K562 (cell line): ENCODE data around the gene PCID2. TPM values are rescaled to one million over a fixed set of nuclear protein-coding genes. Genes with fewer than 3 reads are reported as not detected.

Experiments used
- ATAC-seq: fragments of 200-7000 bp; cut with Tn5 transposase; 3 replicates; pipeline ENCODE4 v1.9.1; 2020; ENCODE audit warnings: moderate library complexity
- BruUV-seq: library from RNA; stranded (reverse); fragments of 400-500 nt; replicated peaks from 2 replicates; lab custom pipeline; 2021; lab: Mats Ljungman, UMichigan
- CTCF ChIA-PET: fragments of 300-600 bp; formaldehyde crosslinking; extraction: SDS; loops from one replicate; lab custom pipeline; 2021; ENCODE audit warnings: low intra/inter-chr PET ratio; lab: Yijun Ruan, JAX
- POLR2A ChIA-PET: fragments of 300-600, 350-650 bp; sonication (Branson Sonifier 250); formaldehyde crosslinking; extraction: SDS; loops from one replicate; lab custom pipeline; 2021; ENCODE audit warnings: antibody characterized with exemption, inconsistent platforms; lab: Yijun Ruan, JAX
- DNase-seq, 4 experiments: peaks; one replicate each; pipeline versions ENCODE4 v3.0.0 to v3.0.0-alpha.2; 2011 to 2018; ENCODE audit warnings: low spot score in 3 of 4, mixed read lengths in 3 of 4; ENCODE audit errors: extremely low read depth in 1 of 4
- FAIRE-seq: peaks from 2 replicates; lab custom pipeline; 2011; peaks lifted over from hg19 to GRCh38; lab: Jason Lieb, UNC
- H2AFZ ChIP-seq: 2 replicates; pipeline ENCODE4 v1.6.0; 2011; ENCODE audit warnings: low read depth, low read length, control low read depth, inconsistent platforms
- H3K27ac ChIP-seq: fragments of 200-600 bp; 3 replicates; pipeline ENCODE4 v1.8.0; 2011; ENCODE audit warnings: low read depth, mild to moderate bottlenecking, control low read depth, inconsistent platforms, low read length, moderate library complexity, mixed read lengths; ENCODE audit errors: extremely low read depth
- H3K27me3 ChIP-seq, 2 experiments: fragments of 300-600 bp in 1 of 2; 2 replicates in 1 of 2; 3 replicates in 1 of 2; pipeline versions ENCODE4 v1.6.0 to v1.8.0; 2011; ENCODE audit warnings: inconsistent platforms in 2 of 2, low read length in 2 of 2, mild to moderate bottlenecking in 1 of 2, mixed read lengths in 1 of 2, moderate library complexity in 1 of 2; ENCODE audit not compliant: control insufficient read depth in 2 of 2, insufficient read depth in 2 of 2
- H3K36me3 ChIP-seq: fragments of 300-600 bp; 3 replicates; pipeline ENCODE4 v1.8.0; 2011; ENCODE audit warnings: mild to moderate bottlenecking, low read length, inconsistent platforms; ENCODE audit not compliant: control insufficient read depth, insufficient read depth
- H3K4me1 ChIP-seq, 2 experiments: fragments of 200-600 bp in 1 of 2; replicated peaks in 1 of 2; 2 replicates in 1 of 2; 3 replicates in 1 of 2; pipeline versions ENCODE4 v1.5.1 to v1.8.0; 2011; ENCODE audit warnings: inconsistent platforms in 2 of 2, low read length in 2 of 2, mild to moderate bottlenecking in 1 of 2, mixed read lengths in 1 of 2, moderate library complexity in 1 of 2; ENCODE audit not compliant: control insufficient read depth in 2 of 2, insufficient read depth in 2 of 2
- H3K4me2 ChIP-seq: 2 replicates; pipeline ENCODE4 v1.6.1; 2011; ENCODE audit warnings: low read length, control low read depth, inconsistent platforms, mixed read lengths; ENCODE audit not compliant: insufficient read depth
- H3K4me3 ChIP-seq: fragments of 200-600 bp; sonication (generic), shearing (Covaris generic); 2 replicates; pipeline ENCODE4 v1.5.1; 2016; ENCODE audit warnings: control low read depth, inconsistent platforms
- H3K79me2 ChIP-seq: fragments of 200-600 bp; 3 replicates; pipeline ENCODE4 v1.8.0; 2011; ENCODE audit warnings: low read length, inconsistent platforms; ENCODE audit not compliant: control insufficient read depth, insufficient read depth
- H3K9ac ChIP-seq, 2 experiments: 2 replicates each; pipeline versions ENCODE4 v1.6.0 to v1.6.1; 2011; ENCODE audit warnings: low read depth in 2 of 2, low read length in 2 of 2, control low read depth in 1 of 2, inconsistent platforms in 1 of 2, mild to moderate bottlenecking in 1 of 2, mixed read lengths in 1 of 2; ENCODE audit not compliant: insufficient read depth in 1 of 2
- H3K9me1 ChIP-seq: one replicate; pipeline ENCODE4 v1.6.0; 2011; ENCODE audit warnings: inconsistent platforms, mild to moderate bottlenecking, low read length, moderate library complexity; ENCODE audit not compliant: control insufficient read depth, insufficient read depth
- H3K9me3 ChIP-seq: replicated peaks from 2 replicates; pipeline ENCODE4 v1.5.1; 2011; ENCODE audit warnings: low read depth, low read length, inconsistent platforms; ENCODE audit not compliant: control insufficient read depth, insufficient read depth
- H4K20me1 ChIP-seq: replicated peaks from 2 replicates; pipeline ENCODE4 v1.6.1; 2011; ENCODE audit warnings: low read length, inconsistent platforms, mixed read lengths; ENCODE audit not compliant: control insufficient read depth, insufficient read depth
- CBFB ChIP-seq: sonication (generic); formaldehyde crosslinking; IDR thresholded peaks from 2 replicates; pipeline ENCODE4 v1.4.0; 2020; ENCODE audit warnings: mild to moderate bottlenecking, missing genetic modification reagents
- CBX8 ChIP-seq: fragments of 200-600 bp; sonication (generic); IDR thresholded peaks from 2 replicates; pipeline ENCODE4 v1.6.1; 2012; ENCODE audit warnings: borderline replicate concordance, mixed run types, low read depth, mild to moderate bottlenecking, moderate library complexity, mixed read lengths, low read length, control low read depth, inconsistent platforms; ENCODE audit not compliant: poor library complexity, severe bottlenecking; ENCODE audit errors: extremely low read depth
- CREB3 ChIP-seq: fragments of 450-650 bp; conservative IDR thresholded peaks from 2 replicates; pipeline ENCODE4 v1.6.1; 2016; ENCODE audit warnings: missing genetic modification characterization, low read depth, mild to moderate bottlenecking, missing compliant biosample characterization, moderate library complexity
- GTF3C2 ChIP-seq: IDR thresholded peaks from 3 replicates; pipeline ENCODE4 v1.6.1; 2011; ENCODE audit warnings: borderline replicate concordance, mild to moderate bottlenecking, moderate library complexity; ENCODE audit not compliant: insufficient read length; ENCODE audit errors: extremely low read depth
- KLF6 ChIP-seq: fragments of 250-450 bp; sonication (Bioruptor Pico); IDR thresholded peaks from 2 replicates; pipeline ENCODE4 v1.4.0; 2020; ENCODE audit warnings: mild to moderate bottlenecking, moderate library complexity, borderline replicate concordance
- PRMT5 ChIP-seq: sonication (generic); formaldehyde crosslinking; IDR thresholded peaks from 2 replicates; pipeline ENCODE4 v1.5.0; 2020; ENCODE audit warnings: missing genetic modification reagents
- RBM34 ChIP-seq: fragments of 200-400 bp; formaldehyde crosslinking; IDR thresholded peaks from 2 replicates; pipeline ENCODE4 v1.6.1; 2018; ENCODE audit warnings: low read length, borderline replicate concordance; ENCODE audit not compliant: insufficient read depth
- SP1 ChIP-seq: sonication (generic); formaldehyde crosslinking; IDR thresholded peaks from 2 replicates; pipeline ENCODE4 v1.8.1; 2022; ENCODE audit warnings: mild to moderate bottlenecking, missing genetic modification reagents
- ZC3H4 ChIP-seq: sonication (generic); formaldehyde crosslinking; IDR thresholded peaks from 2 replicates; pipeline ENCODE4 v1.9.0; 2021; ENCODE audit warnings: missing genetic modification reagents, borderline replicate concordance
- ZFX ChIP-seq: sonication (generic); formaldehyde crosslinking; IDR thresholded peaks from 2 replicates; pipeline ENCODE4 v1.8.0; 2022; ENCODE audit warnings: mild to moderate bottlenecking, missing genetic modification reagents, moderate library complexity
- ZNF175 ChIP-seq: fragments of 200-800 bp; sonication (Bioruptor generic); IDR thresholded peaks from 2 replicates; pipeline ENCODE4 v1.6.1; 2016; ENCODE audit warnings: low read depth, mild to moderate bottlenecking, missing genetic modification characterization, missing compliant biosample characterization
- ZNF24 ChIP-seq: fragments of 450-650 bp; IDR thresholded peaks from 2 replicates; pipeline ENCODE4 v1.6.1; 2016
- ZNF436 ChIP-seq: fragments of 250-450, 450-650 bp; sonication (Bioruptor Pico); formaldehyde crosslinking; IDR thresholded peaks from 2 replicates; pipeline ENCODE4 v1.7.0; 2020; ENCODE audit warnings: mild to moderate bottlenecking
- ZNF609 ChIP-seq: sonication (generic); formaldehyde crosslinking; IDR thresholded peaks from 2 replicates; pipeline ENCODE4 v1.8.1; 2023; ENCODE audit warnings: missing genetic modification reagents, mild to moderate bottlenecking, borderline replicate concordance
- WGBS: fragments of 100-300 bp; shearing (Covaris generic); methylation state at CpG from one replicate; pipeline ENCODE4 v1.1.6; 2016; ENCODE audit warnings: low coverage, mixed read lengths; ENCODE audit not compliant: insufficient coverage; ENCODE audit errors: missing lambda C conversion rate; 5-methylcytosine and 5-hydroxymethylcytosine counted together
- in situ Hi-C: fragments of 300-500 bp; cut with MboI; formaldehyde crosslinking; loops from 4 replicates; pipeline ENCODE4 v1.15.0; 2018; ENCODE audit warnings: inconsistent platforms, mixed read lengths
- intact Hi-C: fragments of 100-400 bp; cut with micrococcal nuclease; formaldehyde crosslinking; loops from 2 replicates; pipeline ENCODE4 v1.14.2; 2022
- polyA plus RNA-seq, 8 experiments: library from polyadenylated mRNA; depleted of rRNA in 4 of 8; stranded (reverse) in 5 of 8; unstranded in 3 of 8; fragments of >200 nt; fragmentation: Nextera tagmentation in 2 of 8; fragmentation: Illumina TruSeq in 1 of 8; extraction: Ambion mirVana in 2 of 8; extraction: Trizol in 1 of 8; gene quantifications; 2 replicates each; pipeline versions ENCODE4 v1.2.1 to v1.2.3, GENCODE V29; 2011 to 2014; ENCODE audit warnings: inconsistent platforms in 1 of 8, missing spikeins in 1 of 8
- total RNA-seq, 7 experiments: library from RNA; depleted of rRNA in 6 of 7; stranded (reverse); fragments of >200 nt in 6 of 7; fragmentation: Illumina TruSeq in 2 of 7; extraction: Trizol in 2 of 7; gene quantifications; 2 replicates each; pipeline versions ENCODE4 v1.2.1 to v1.2.3, GENCODE V29; 2011 to 2021; ENCODE audit warnings: low replicate concordance in 1 of 7

Gene PCID2
- total and polyA plus RNA-seq, 9 of the 15 experiments (the other 6 are each of a cell fraction or from before 2014, with no cell fraction given) = 39.6 to 117 (median 59.6) TPM

- ChIA-PET POLR2A (no interaction called here), CTCF (no interaction called here)
- Histone ChIP-seq H3K27ac (no peak overlapping the region), H3K4me1 (peaks cover 15 to 21% of the 10 kb centered on the region in 2 experiments; a peak in 4 of 5 replicates), H3K4me3 (no peak overlapping the region), H3K9me3 (no peaks in the 10 kb centered on the region), H3K9ac (peak overlapping the region in 1 of 2 experiments; percentile 71; a peak in 2 of 4 replicates), H4K20me1 (peaks cover 12% of the 10 kb centered on the region; the same call in 1 of the 2 replicates), H3K4me2 (no peak overlapping the region), H3K79me2 (peaks cover 82% of the 10 kb centered on the region), H3K27me3 (no peaks in the 10 kb centered on the region), H3K9me1 (peaks cover 5% of the 10 kb centered on the region), H3K36me3 (peaks cover 90% of the 10 kb centered on the region), H2AFZ (no peak overlapping the region)
- DNase-seq (no peak), ATAC-seq (no peak), FAIRE-seq (no peak)
- WGBS = 96% methylated on average over 4 of the region's 4 CpGs
- BruUV-seq = no TSS peak
- intact Hi-C loops (loop anchor here (10.0 kb wide), 1 partner anchor 192 kb away; no protein-coding TSS in a partner anchor), in situ Hi-C loops (no loop called here)
- TF ChIP-seq RBM34 = no peak
- no peak for TF ChIP-seq ZC3H4 (CRISPR knock-in tag)
- TF ChIP-seq KLF6 (CRISPR knock-in tag) = no peak
- TF ChIP-seq GTF3C2 = no peak
- no peak for TF ChIP-seq SP1
- TF ChIP-seq CBFB (CRISPR knock-in tag) = no peak
- TF ChIP-seq ZNF436 = no peak
- no peak for TF ChIP-seq ZNF609 (CRISPR knock-in tag)
- TF ChIP-seq ZNF24 = no peak
- no peak for TF ChIP-seq PRMT5 (CRISPR knock-in tag)
- TF ChIP-seq ZFX (CRISPR knock-in tag) = no peak
- no peak for TF ChIP-seq CBX8
- TF ChIP-seq ZNF175 (CRISPR knock-in tag) = no peak
- no peak for TF ChIP-seq CREB3
Measured at GRCh38 chr13:113202912-113203311, 5.6 kb downstream of the PCID2 start.
